Measurements from ENCODE around the gene RENBP. TPM values are rescaled to one million over a fixed set of nuclear protein-coding genes. Genes with fewer than 3 reads are reported as not detected.

RENBP gene
- total RNA-seq, 1 experiment from 2014 or later: 0.75 TPM

- Mint-ChIP-seq H3K36me3 (ENCODE audit: insufficient read depth, unreplicated experiment) (no peaks in the 10 kb centered on the region), H3K4me1 (ENCODE audit: low read depth, unreplicated experiment) (no peaks in the 10 kb centered on the region), H3K27me3 (ENCODE audit: insufficient read depth, unreplicated experiment) (no peaks in the 10 kb centered on the region), H3K4me3 (ENCODE audit: unreplicated experiment) (no peak overlapping the region), H3K27ac (ENCODE audit: unreplicated experiment) (no peak overlapping the region), H3K9me3 (ENCODE audit: unreplicated experiment) (no peaks in the 10 kb centered on the region)
- intact Hi-C loops (cut with micrococcal nuclease; ENCODE audit: unreplicated experiment): loop anchor here (5.0 kb wide), 1 partner anchor 426 kb away; the partner anchor contains the start of gene HAUS7
- POLR2A ChIA-PET: no interaction called here
- BruUV-seq (replicated peaks): no TSS peak
- DNase-seq: no peak
- Histone ChIP-seq H3K27me3 (replicated peaks; ENCODE audit: control insufficient read depth, insufficient read depth, low read length) (no peaks in the 10 kb centered on the region), H3K9me3 (no peaks in the 10 kb centered on the region), H3K4me1 (no peaks in the 10 kb centered on the region), H3K36me3 (ENCODE audit: control insufficient read depth, insufficient read depth, low read length) (no peaks in the 10 kb centered on the region), H3K4me3 (ENCODE audit: low read depth, low read length) (no peak overlapping the region)
- no peak for TF ChIP-seq CTCF (IDR thresholded peaks at IDR 0.05; ENCODE audit: insufficient read depth in 1 of 2, low read depth in 1 of 2, low read length in 1 of 2, severe bottlenecking in 1 of 2, unreplicated experiment in 1 of 2)
- CTCF ChIA-PET: no interaction called here
Observed at GRCh38 chrX:153897899-153898298, 46.5 kb downstream of the RENBP start.

- H3K27ac Mint-ChIP-seq (ENCODE audit: unreplicated experiment): no peak overlapping the region
- H3K4me1 Mint-ChIP-seq (ENCODE audit: low read depth, unreplicated experiment): no peaks in the 10 kb centered on the region
- no peak for TF ChIP-seq CTCF (IDR thresholded peaks at IDR 0.05; ENCODE audit: insufficient read depth in 1 of 2, low read depth in 1 of 2, low read length in 1 of 2, severe bottlenecking in 1 of 2, unreplicated experiment in 1 of 2)
- H3K27me3 Mint-ChIP-seq (ENCODE audit: insufficient read depth, unreplicated experiment): no peaks in the 10 kb centered on the region
- Histone ChIP-seq H3K36me3 (ENCODE audit: control insufficient read depth, insufficient read depth, low read length) (no peaks in the 10 kb centered on the region), H3K4me3 (ENCODE audit: low read depth, low read length) (no peak overlapping the region), H3K9me3 (no peaks in the 10 kb centered on the region), H3K27me3 (replicated peaks; ENCODE audit: control insufficient read depth, insufficient read depth, low read length) (no peaks in the 10 kb centered on the region), H3K4me1 (no peaks in the 10 kb centered on the region)
- no TSS peak for BruUV-seq (replicated peaks)
- ChIA-PET CTCF (no interaction called here), POLR2A (no interaction called here)
- no peaks in the 10 kb centered on the region for H3K9me3 Mint-ChIP-seq (ENCODE audit: unreplicated experiment)
- intact Hi-C loops (cut with micrococcal nuclease; ENCODE audit: unreplicated experiment): loop anchor here (10.0 kb wide), 1 partner anchor 74 kb away; no protein-coding TSS in a partner anchor
- DNase-seq: no peak
- no peaks in the 10 kb centered on the region for H3K36me3 Mint-ChIP-seq (ENCODE audit: insufficient read depth, unreplicated experiment)
- H3K4me3 Mint-ChIP-seq (ENCODE audit: unreplicated experiment): no peak overlapping the region
Observed at GRCh38 chrX:153889123-153889522, 55.3 kb downstream of the RENBP start.

- no peaks in the 10 kb centered on the region for H3K27me3 Mint-ChIP-seq (ENCODE audit: insufficient read depth, unreplicated experiment)
- no peaks in the 10 kb centered on the region for H3K9me3 Mint-ChIP-seq (ENCODE audit: unreplicated experiment)
- no peaks in the 10 kb centered on the region for H3K4me1 Mint-ChIP-seq (ENCODE audit: low read depth, unreplicated experiment)
- no peak overlapping the region for H3K4me3 Mint-ChIP-seq (ENCODE audit: unreplicated experiment)
- H3K4me3 ChIP-seq (ENCODE audit: low read depth, low read length): no peak overlapping the region
- no peak overlapping the region for H3K27ac Mint-ChIP-seq (ENCODE audit: unreplicated experiment)
- no peaks in the 10 kb centered on the region for H3K36me3 ChIP-seq (ENCODE audit: control insufficient read depth, insufficient read depth, low read length)
- H3K27me3 ChIP-seq (replicated peaks; ENCODE audit: control insufficient read depth, insufficient read depth, low read length): no peaks in the 10 kb centered on the region
- no peaks in the 10 kb centered on the region for H3K36me3 Mint-ChIP-seq (ENCODE audit: insufficient read depth, unreplicated experiment)
- intact Hi-C loops (cut with micrococcal nuclease; ENCODE audit: unreplicated experiment): loop anchor here (10.0 kb wide), 1 partner anchor 74 kb away; no protein-coding TSS in a partner anchor
- no peak for DNase-seq
- POLR2A ChIA-PET: no interaction called here
- CTCF ChIA-PET: no interaction called here
- no peak for TF ChIP-seq CTCF (IDR thresholded peaks at IDR 0.05; ENCODE audit: insufficient read depth in 1 of 2, low read depth in 1 of 2, low read length in 1 of 2, severe bottlenecking in 1 of 2, unreplicated experiment in 1 of 2)
- no TSS peak for BruUV-seq (replicated peaks)
- no peaks in the 10 kb centered on the region for H3K9me3 ChIP-seq
- H3K4me1 ChIP-seq: no peaks in the 10 kb centered on the region
Observed at GRCh38 chrX:153888344-153888743, 56.1 kb downstream of the RENBP start.

Measured in Caco-2 (cell line).